Fibroblast of lung (primary cell): ENCODE measurements around the gene MAP2K5. TPM values are rescaled to one million over a fixed set of nuclear protein-coding genes. Genes with fewer than 3 reads are reported as not detected.

Experiments
- DNase-seq, 2 donors: peaks; one replicate each; pipeline versions ENCODE4 v3.0.0 to v3.0.0-alpha.2; 2010; ENCODE audit warnings: low read depth in 2 of 2
- H2AFZ ChIP-seq: 2 replicates; pipeline ENCODE4 v1.5.1; 2012; ENCODE audit warnings: low read length, control low read depth, inconsistent platforms
- H3K27ac ChIP-seq: 2 replicates; pipeline ENCODE4 v1.5.1; 2011; ENCODE audit warnings: low read length, control low read depth; ENCODE audit not compliant: insufficient read depth
- H3K27me3 ChIP-seq: 2 replicates; pipeline ENCODE4 v1.5.1; 2011; ENCODE audit warnings: mild to moderate bottlenecking, low read length; ENCODE audit not compliant: control insufficient read depth, insufficient read depth
- H3K36me3 ChIP-seq: 2 replicates; pipeline ENCODE4 v1.5.1; 2011; ENCODE audit warnings: low read length; ENCODE audit not compliant: control insufficient read depth, insufficient read depth
- H3K4me1 ChIP-seq: 2 replicates; pipeline ENCODE4 v1.5.1; 2011; ENCODE audit warnings: low read length; ENCODE audit not compliant: control insufficient read depth, insufficient read depth; ENCODE audit errors: extremely low read depth
- H3K4me2 ChIP-seq: 2 replicates; pipeline ENCODE4 v1.5.1; 2011; ENCODE audit warnings: low read length, control low read depth; ENCODE audit not compliant: insufficient read depth; ENCODE audit errors: extremely low read depth
- H3K4me3 ChIP-seq, 4 experiments: fragments of 200-600 bp in 1 of 4; sonication (generic) in 1 of 4; replicated peaks in 1 of 4; 2 replicates each; pipeline ENCODE4 v1.5.1; 2011 to 2016; ENCODE audit warnings: low read length in 4 of 4, low read depth in 3 of 4, mild to moderate bottlenecking in 3 of 4, control low read depth in 2 of 4, inconsistent platforms in 1 of 4, mixed read lengths in 1 of 4; ENCODE audit not compliant: insufficient read depth in 1 of 4; ENCODE audit errors: control extremely low read depth in 1 of 4
- H3K79me2 ChIP-seq: 2 replicates; pipeline ENCODE4 v1.5.1; 2012; ENCODE audit warnings: mild to moderate bottlenecking, low read length, inconsistent platforms; ENCODE audit not compliant: control insufficient read depth, insufficient read depth
- H3K9ac ChIP-seq: 2 replicates; pipeline ENCODE4 v1.5.1; 2011; ENCODE audit warnings: mild to moderate bottlenecking, low read length, control low read depth; ENCODE audit not compliant: insufficient read depth
- H3K9me3 ChIP-seq: 2 replicates; pipeline ENCODE4 v1.5.1; 2012; ENCODE audit warnings: low read depth, low read length; ENCODE audit not compliant: control insufficient read depth, insufficient read depth
- H4K20me1 ChIP-seq: 2 replicates; pipeline ENCODE4 v1.5.1; 2011; ENCODE audit warnings: low read length; ENCODE audit not compliant: control insufficient read depth, insufficient read depth; ENCODE audit errors: extremely low read depth
- EZH2 ChIP-seq: IDR thresholded peaks from 2 replicates; pipeline ENCODE4 v1.5.1; 2012; ENCODE audit warnings: low read length, control low read depth, mild to moderate bottlenecking; ENCODE audit errors: missing control alignments
- polyA plus RNA-seq, 2 donors: library from polyadenylated mRNA; depleted of rRNA in 1 of 2; stranded (reverse) in 1 of 2; unstranded in 1 of 2; fragments of >200 nt; gene quantifications; 2 replicates each; pipeline ENCODE4 v1.2.1, GENCODE V29; 2011 to 2012; ENCODE audit warnings: missing spikeins in 1 of 2
- total RNA-seq: library from RNA; depleted of rRNA; stranded (reverse); fragments of >200 nt; gene quantifications from 2 replicates; pipeline ENCODE4 v1.2.1, GENCODE V29; 2014
- TF ChIP-seq, protein P1 (sequence below), 2 donors: IDR thresholded peaks in 1 of 2; conservative IDR thresholded peaks in 1 of 2; 1 replicate in 1 of 2; 2 replicates in 1 of 2; pipeline ENCODE4 v1.5.1; 2011 to 2012; ENCODE audit warnings: low read length in 2 of 2, control low read depth in 1 of 2, inconsistent platforms in 1 of 2, low read depth in 1 of 2, mild to moderate bottlenecking in 1 of 2

MAP2K5 gene
- total and polyA plus RNA-seq, 2 donors (not counting 1 experiment from before 2014, with no cell fraction given), result 5.7 to 10.2 TPM

DNA sequence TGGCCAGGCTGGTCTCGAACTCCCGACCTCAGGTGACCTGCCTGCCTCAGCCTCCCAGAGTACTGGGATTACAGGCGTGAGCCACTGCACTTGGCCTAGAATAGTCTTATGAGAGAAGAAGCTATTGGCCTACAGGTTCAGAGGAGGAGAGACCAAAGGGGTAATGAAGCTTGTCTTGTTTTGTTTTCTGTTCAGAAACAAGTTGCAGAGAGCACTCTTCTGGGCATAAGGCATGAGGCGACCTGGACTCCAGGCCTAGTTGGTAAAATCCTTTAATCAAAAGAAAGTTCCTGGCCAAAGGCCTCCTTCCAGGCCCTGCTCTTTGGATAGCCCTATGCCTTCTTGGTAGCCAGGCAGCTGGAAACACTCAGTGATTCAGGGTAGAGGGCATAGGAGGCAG, 195.6 kb downstream of the MAP2K5 start:
- H3K9ac ChIP-seq, result no peak overlapping the region
- no peaks in the 10 kb centered on the region for H3K27me3 ChIP-seq
- no peaks in the 10 kb centered on the region for H3K4me1 ChIP-seq
- H3K4me3 ChIP-seq, result no peak overlapping the region
- no peak overlapping the region for H3K27ac ChIP-seq
- H3K79me2 ChIP-seq, result no peaks in the 10 kb centered on the region
- no peaks in the 10 kb centered on the region for H3K36me3 ChIP-seq
- no peaks in the 10 kb centered on the region for H4K20me1 ChIP-seq
- no peak overlapping the region for H3K4me2 ChIP-seq
- no peak overlapping the region for H2AFZ ChIP-seq
- DNase-seq, result no peak
- TF ChIP-seq, protein P1, sequence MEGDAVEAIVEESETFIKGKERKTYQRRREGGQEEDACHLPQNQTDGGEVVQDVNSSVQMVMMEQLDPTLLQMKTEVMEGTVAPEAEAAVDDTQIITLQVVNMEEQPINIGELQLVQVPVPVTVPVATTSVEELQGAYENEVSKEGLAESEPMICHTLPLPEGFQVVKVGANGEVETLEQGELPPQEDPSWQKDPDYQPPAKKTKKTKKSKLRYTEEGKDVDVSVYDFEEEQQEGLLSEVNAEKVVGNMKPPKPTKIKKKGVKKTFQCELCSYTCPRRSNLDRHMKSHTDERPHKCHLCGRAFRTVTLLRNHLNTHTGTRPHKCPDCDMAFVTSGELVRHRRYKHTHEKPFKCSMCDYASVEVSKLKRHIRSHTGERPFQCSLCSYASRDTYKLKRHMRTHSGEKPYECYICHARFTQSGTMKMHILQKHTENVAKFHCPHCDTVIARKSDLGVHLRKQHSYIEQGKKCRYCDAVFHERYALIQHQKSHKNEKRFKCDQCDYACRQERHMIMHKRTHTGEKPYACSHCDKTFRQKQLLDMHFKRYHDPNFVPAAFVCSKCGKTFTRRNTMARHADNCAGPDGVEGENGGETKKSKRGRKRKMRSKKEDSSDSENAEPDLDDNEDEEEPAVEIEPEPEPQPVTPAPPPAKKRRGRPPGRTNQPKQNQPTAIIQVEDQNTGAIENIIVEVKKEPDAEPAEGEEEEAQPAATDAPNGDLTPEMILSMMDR (conservative IDR thresholded peaks at IDR 0.05 in 1 of 2, IDR thresholded peaks at IDR 0.05 in 1 of 2; ENCODE audit: low read depth in 1 of 2, low read length in 2 of 2), result no peak
- no peak for TF ChIP-seq EZH2
- H3K9me3 ChIP-seq, result no peaks in the 10 kb centered on the region

DNA sequence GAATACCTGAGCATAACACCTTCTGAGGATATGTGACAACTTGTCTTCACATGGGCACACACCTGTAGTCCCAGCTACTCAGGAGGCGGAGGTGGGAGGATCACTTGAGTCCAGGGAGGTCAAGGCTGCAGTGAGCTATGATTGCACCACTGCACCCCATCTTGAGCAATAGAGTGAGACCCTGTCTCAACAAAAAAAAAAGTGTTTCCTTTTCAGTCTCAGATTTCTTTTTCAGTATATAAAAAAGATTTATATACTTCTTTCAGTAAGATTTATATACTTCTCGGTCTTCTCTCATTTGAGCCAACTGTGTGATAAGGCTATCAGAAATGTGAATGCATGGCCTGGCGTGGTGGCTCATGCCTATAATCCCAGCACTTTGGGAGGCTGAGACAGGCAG, 197.9 kb downstream of the MAP2K5 start:
- H3K79me2 ChIP-seq, result no peaks in the 10 kb centered on the region
- H3K4me1 ChIP-seq, result no peaks in the 10 kb centered on the region
- H3K36me3 ChIP-seq, result no peaks in the 10 kb centered on the region
- H2AFZ ChIP-seq, result no peak overlapping the region
- no peak overlapping the region for H3K4me2 ChIP-seq
- H4K20me1 ChIP-seq, result no peaks in the 10 kb centered on the region
- H3K4me3 ChIP-seq, result no peak overlapping the region
- H3K9ac ChIP-seq, result no peak overlapping the region
- H3K27ac ChIP-seq, result no peak overlapping the region
- TF ChIP-seq, protein P1 (conservative IDR thresholded peaks at IDR 0.05 in 1 of 2, IDR thresholded peaks at IDR 0.05 in 1 of 2; ENCODE audit: low read depth in 1 of 2, low read length in 2 of 2), result no peak
- TF ChIP-seq EZH2, result no peak
- no peaks in the 10 kb centered on the region for H3K9me3 ChIP-seq
- DNase-seq, result no peak
- H3K27me3 ChIP-seq, result no peaks in the 10 kb centered on the region

DNA sequence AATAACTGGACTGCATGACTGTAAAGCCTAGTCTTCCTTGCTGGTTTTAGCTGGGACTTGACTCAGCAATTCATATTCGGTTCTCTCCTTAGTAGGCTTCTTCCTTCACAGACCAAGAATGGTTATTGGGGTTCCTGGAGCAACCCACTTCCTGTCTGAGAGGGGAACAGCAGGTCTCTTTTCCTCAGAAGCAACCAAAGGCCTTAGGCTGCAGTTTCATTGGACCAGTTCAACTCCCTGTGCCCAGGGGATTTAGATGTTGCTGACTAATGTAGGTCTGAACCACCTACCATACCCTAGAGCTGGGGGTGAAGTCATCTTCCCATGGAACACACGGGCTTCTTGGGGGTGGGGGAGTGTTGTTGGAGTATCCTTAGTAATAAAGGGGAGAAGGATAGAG, 198.8 kb downstream of the MAP2K5 start:
- Histone ChIP-seq H3K36me3 (no peaks in the 10 kb centered on the region), H3K27ac (no peak overlapping the region), H2AFZ (no peak overlapping the region), H3K4me3 (no peak overlapping the region), H3K4me1 (peaks cover 1% of the 10 kb centered on the region), H3K9ac (no peak overlapping the region), H3K9me3 (no peaks in the 10 kb centered on the region), H3K4me2 (no peak overlapping the region), H3K79me2 (no peaks in the 10 kb centered on the region), H3K27me3 (no peaks in the 10 kb centered on the region), H4K20me1 (no peaks in the 10 kb centered on the region)
- no peak for DNase-seq
- TF ChIP-seq EZH2, result no peak
- TF ChIP-seq, protein P1 (conservative IDR thresholded peaks at IDR 0.05 in 1 of 2, IDR thresholded peaks at IDR 0.05 in 1 of 2; ENCODE audit: low read depth in 1 of 2, low read length in 2 of 2), result no peak
